Smooth muscle cell (in vitro differentiated cells): Measurements from ENCODE around the gene GANAB. TPM values are rescaled to one million over a fixed set of nuclear protein-coding genes. Genes with fewer than 3 reads are reported as not detected.

ENCODE experiments used
- DNase-seq: peaks from one replicate; lab custom pipeline; 2025; ENCODE audit not compliant: unreplicated experiment; lab: John Stamatoyannopoulos, UW
- H2AFZ ChIP-seq: fragments of 200-600 bp; sonication (generic); 2 replicates; pipeline ENCODE4 v1.6.0; 2016; ENCODE audit warnings: antibody characterized with exemption, low read depth, mild to moderate bottlenecking
- H3F3A ChIP-seq: fragments of 200-600 bp; sonication (generic); 2 replicates; pipeline ENCODE4 v1.6.0; 2017; ENCODE audit warnings: antibody characterized with exemption, low read depth
- H3K27ac ChIP-seq: fragments of 200-600 bp; sonication (generic); 2 replicates; pipeline ENCODE4 v1.5.1; 2016; ENCODE audit warnings: low read depth, mild to moderate bottlenecking
- H3K27me3 ChIP-seq: fragments of 200-600 bp; sonication (generic); 2 replicates; pipeline ENCODE4 v1.6.1; 2016; ENCODE audit warnings: low read depth, mild to moderate bottlenecking
- H3K36me3 ChIP-seq: fragments of 200-600 bp; sonication (generic); 2 replicates; pipeline ENCODE4 v1.5.1; 2016; ENCODE audit warnings: low read depth
- H3K4me1 ChIP-seq: fragments of 200-600 bp; sonication (generic); 2 replicates; pipeline ENCODE4 v1.5.1; 2016; ENCODE audit warnings: low read depth
- H3K4me2 ChIP-seq: fragments of 200-600 bp; sonication (generic); 2 replicates; pipeline ENCODE4 v1.6.0; 2016; ENCODE audit warnings: mild to moderate bottlenecking
- H3K4me3 ChIP-seq: fragments of 200-600 bp; sonication (generic); 2 replicates; pipeline ENCODE4 v1.5.1; 2016; ENCODE audit warnings: mild to moderate bottlenecking
- H3K79me2 ChIP-seq: fragments of 200-600 bp; sonication (generic); 2 replicates; pipeline ENCODE4 v1.6.0; 2016; ENCODE audit warnings: low read depth, mild to moderate bottlenecking
- H3K9ac ChIP-seq: fragments of 200-600 bp; sonication (generic); 2 replicates; pipeline ENCODE4 v1.6.0; 2016; ENCODE audit warnings: low read depth
- H3K9me3 ChIP-seq: fragments of 200-600 bp; sonication (generic); replicated peaks from 2 replicates; pipeline ENCODE4 v1.5.1; 2016; ENCODE audit warnings: low read depth
- H4K20me1 ChIP-seq: fragments of 200-600 bp; sonication (generic); 2 replicates; pipeline ENCODE4 v1.6.0; 2016; ENCODE audit warnings: low read depth
- CTCF ChIP-seq: fragments of 200-600 bp; sonication (generic); IDR thresholded peaks from 2 replicates; pipeline ENCODE4 v1.5.1; 2017; ENCODE audit warnings: borderline replicate concordance, mild to moderate bottlenecking, antibody characterized with exemption; ENCODE audit not compliant: insufficient read depth, poor library complexity, severe bottlenecking
- WGBS: methylation state at CpG from one replicate; pipeline ENCODE4 v1.1.7; 2016; ENCODE audit warnings: low lambda C conversion rate; 5-methylcytosine and 5-hydroxymethylcytosine counted together
- polyA plus RNA-seq: library from polyadenylated mRNA; unstranded; fragments of >200 nt; fragmentation: Nextera tagmentation; extraction: Ambion mirVana; gene quantifications from 2 replicates; pipeline ENCODE4 v1.2.1, GENCODE V29; 2016
- total RNA-seq: library from RNA; depleted of rRNA; stranded (reverse); fragments of >200 nt; gene quantifications from 2 replicates; pipeline ENCODE4 v1.2.3, GENCODE V29; 2014

The GANAB gene
- total and polyA plus RNA-seq, 2 experiments from 2014 or later = 176 to 225 TPM

- no peak overlapping the region for H3K4me3 ChIP-seq
- no peaks in the 10 kb centered on the region for H3K36me3 ChIP-seq
- H3K9ac ChIP-seq = no peak overlapping the region
- no peaks in the 10 kb centered on the region for H3K9me3 ChIP-seq
- H3K79me2 ChIP-seq = no peaks in the 10 kb centered on the region
- DNase-seq = no peak
- H3K27me3 ChIP-seq = no peaks in the 10 kb centered on the region
- H4K20me1 ChIP-seq = no peaks in the 10 kb centered on the region
- H3K4me2 ChIP-seq = no peak overlapping the region
- no peaks in the 10 kb centered on the region for H3K4me1 ChIP-seq
- no peaks in the 10 kb centered on the region for H3F3A ChIP-seq
- H3K27ac ChIP-seq = no peak overlapping the region
- TF ChIP-seq CTCF = no peak
- H2AFZ ChIP-seq = no peak overlapping the region
- WGBS = 43% methylated on average over 1 of the region's 1 CpG
Measured at GRCh38 chr11:62688491-62688890, 42.1 kb upstream of the GANAB start.

- Histone ChIP-seq H3K27ac (no peak overlapping the region), H3K36me3 (no peaks in the 10 kb centered on the region), H3K9ac (no peak overlapping the region), H4K20me1 (no peaks in the 10 kb centered on the region), H3K4me1 (no peaks in the 10 kb centered on the region), H3K4me3 (no peak overlapping the region), H3K27me3 (no peaks in the 10 kb centered on the region), H3F3A (no peaks in the 10 kb centered on the region), H3K9me3 (no peaks in the 10 kb centered on the region), H3K4me2 (no peak overlapping the region), H2AFZ (no peak overlapping the region), H3K79me2 (no peaks in the 10 kb centered on the region)
- WGBS = 88% methylated on average over 73 of the region's 74 CpGs
- DNase-seq = no peak
- no peak for TF ChIP-seq CTCF
Measured at GRCh38 chr11:62687508-62688396, 41.3 kb upstream of the GANAB start.

GRCh38 chr11:62682518-62682917, 36.1 kb upstream of the GANAB start:
- no peak for TF ChIP-seq CTCF
- DNase-seq = no peak
- Histone ChIP-seq H3K9me3 (no peaks in the 10 kb centered on the region), H3K27me3 (no peaks in the 10 kb centered on the region), H3K9ac (no peak overlapping the region), H3K79me2 (peaks cover 13% of the 10 kb centered on the region), H3K27ac (no peak overlapping the region), H3F3A (peaks cover 15% of the 10 kb centered on the region), H2AFZ (no peak overlapping the region), H3K4me2 (no peak overlapping the region), H3K36me3 (no peaks in the 10 kb centered on the region), H4K20me1 (no peaks in the 10 kb centered on the region), H3K4me3 (no peak overlapping the region), H3K4me1 (peaks cover 7% of the 10 kb centered on the region)
- WGBS = 94% methylated on average over 7 of the region's 7 CpGs
